HG03095 (cell line): ENCODE measurements around the gene ARMC3.
A peak's percentile ranks its signal among the peaks of the same experiment; 100 is the strongest.
"Not testable (repeated sequence)": the region's sequence is repeated elsewhere in the genome, so short reads cannot be mapped to it uniquely, and the experiment has no call there.

Experiments
- ATAC-seq: cut with Tn5 transposase; IDR thresholded peaks from one replicate; pipeline ENCODE4 v1.9.1; 2021; ENCODE audit warnings: moderate library complexity; ENCODE audit not compliant: unreplicated experiment

ARMC3 gene

DNA sequence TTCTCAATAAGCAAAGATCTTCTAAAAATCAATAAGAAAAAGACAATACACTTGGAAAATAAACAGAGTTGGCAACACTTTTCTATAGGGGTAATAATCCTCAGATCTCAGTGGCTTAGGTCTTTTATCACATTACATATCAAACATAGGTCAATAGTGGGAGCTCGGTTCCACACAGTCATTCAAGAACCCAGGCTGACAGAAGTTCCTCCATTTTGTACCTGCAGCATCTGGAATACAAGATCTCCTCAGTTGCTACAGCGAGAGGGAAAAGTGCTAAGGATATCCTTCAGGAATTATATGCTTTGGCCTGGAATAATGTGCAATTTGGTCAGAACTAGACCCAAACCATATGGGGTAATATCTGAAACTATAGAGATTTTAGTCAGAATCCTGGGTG, 112.1 kb downstream of the ARMC3 start:
- no peak for ATAC-seq

DNA sequence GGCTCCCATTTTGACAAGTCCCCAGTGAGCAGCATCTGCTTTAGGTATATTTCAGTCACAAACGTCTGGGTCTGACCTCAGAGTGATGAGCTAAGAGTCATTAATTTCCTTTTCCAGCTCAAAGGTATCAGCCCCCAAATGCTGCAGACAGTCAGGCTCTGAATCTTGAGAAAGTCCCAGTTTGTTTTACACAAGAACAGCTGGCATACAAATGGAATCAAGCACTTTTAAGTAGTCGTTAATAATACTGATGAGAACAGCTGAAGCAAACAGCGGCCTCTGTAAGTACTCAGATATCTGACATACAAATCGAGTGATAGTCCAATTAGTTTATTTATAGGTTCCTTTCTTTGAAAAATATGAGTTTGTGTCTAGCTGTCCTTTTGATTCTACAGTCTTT, 118.2 kb downstream of the ARMC3 start:
- no peak for ATAC-seq

GRCh38 chr10:23047201-23048050, 119.6 kb downstream of the ARMC3 start:
- no peak for ATAC-seq

DNA sequence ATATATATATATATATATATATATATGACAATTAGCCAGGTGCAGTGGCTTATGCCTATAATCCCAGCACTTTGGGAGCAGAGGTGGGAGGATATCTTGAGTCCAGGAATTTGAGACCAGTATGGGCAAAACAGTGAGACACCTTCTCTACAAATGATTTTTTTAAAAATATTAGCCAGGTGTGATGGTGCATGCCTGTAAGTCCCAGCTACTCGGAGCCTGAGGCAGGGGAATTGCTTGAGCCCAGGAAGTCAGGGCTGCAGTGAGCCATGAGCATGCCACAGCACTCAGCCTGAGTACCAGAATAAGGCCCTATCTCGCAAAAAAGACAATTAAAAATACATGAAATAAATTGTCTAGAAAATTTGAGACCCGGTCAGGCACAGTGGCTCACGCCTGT, 120.3 kb downstream of the ARMC3 start:
- no peak for ATAC-seq

GRCh38 chr10:23051278-23051677, 123.4 kb downstream of the ARMC3 start:
- ATAC-seq = no peak

- no peak for ATAC-seq
These were observed 124.0 kb downstream of the ARMC3 start for GRCh38 chr10:23051855-23052331.

GRCh38 chr10:23053036-23053435, 125.2 kb downstream of the ARMC3 start:
- ATAC-seq = no peak

- no peak for ATAC-seq
These were observed 127.8 kb downstream of the ARMC3 start for GRCh38 chr10:23055424-23056185.

GRCh38 chr10:23056186-23056579, 128.3 kb downstream of the ARMC3 start:
- no peak for ATAC-seq

- no peak for ATAC-seq
These were observed 130.5 kb downstream of the ARMC3 start for GRCh38 chr10:23058366-23058765.

- no peak for ATAC-seq
These were observed 133.1 kb downstream of the ARMC3 start for GRCh38 chr10:23060918-23061317.

- ATAC-seq = no peak
These were observed 135.5 kb downstream of the ARMC3 start for GRCh38 chr10:23063045-23063972.

- no peak for ATAC-seq
These were observed 136.3 kb downstream of the ARMC3 start for GRCh38 chr10:23063973-23064812.

GRCh38 chr10:23064813-23065114, 136.9 kb downstream of the ARMC3 start:
- not testable (repeated sequence) for ATAC-seq

DNA sequence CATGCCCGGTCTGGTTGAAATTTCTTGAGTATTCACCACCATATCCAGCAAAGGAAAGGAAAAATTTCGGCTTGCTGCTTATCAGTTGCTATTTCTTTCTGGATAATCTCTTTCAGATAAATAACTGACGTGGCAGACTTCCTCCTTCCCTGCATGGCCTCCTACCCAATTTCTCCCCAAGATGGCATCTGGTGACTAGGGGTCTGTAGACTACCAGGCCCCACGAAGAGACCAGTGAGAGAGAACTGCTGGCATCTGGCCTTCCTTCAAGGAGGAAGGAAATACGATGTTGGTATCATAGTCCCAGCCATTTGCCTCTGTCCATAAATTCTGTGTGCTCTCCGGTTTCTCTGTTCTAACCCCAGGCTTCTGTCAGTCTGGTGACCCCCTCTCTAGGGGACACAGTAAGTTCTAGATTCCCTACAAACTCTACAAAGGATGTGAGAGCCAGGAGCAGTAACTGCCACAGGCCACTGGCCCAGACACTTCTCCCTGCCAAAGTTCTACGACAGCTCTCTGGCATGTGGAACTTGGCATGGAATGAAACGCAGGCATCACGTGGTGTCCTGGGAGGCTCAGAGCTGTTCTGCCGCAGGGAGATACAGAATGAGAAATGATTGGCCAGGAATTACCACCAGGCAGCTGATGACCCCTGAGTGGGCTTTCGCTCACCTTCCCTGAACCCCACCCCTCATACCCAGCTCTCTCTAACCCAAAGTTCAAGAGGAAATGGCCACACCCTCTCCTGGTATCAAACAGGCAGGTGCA, 137.5 kb downstream of the ARMC3 start:
- no peak for ATAC-seq

DNA sequence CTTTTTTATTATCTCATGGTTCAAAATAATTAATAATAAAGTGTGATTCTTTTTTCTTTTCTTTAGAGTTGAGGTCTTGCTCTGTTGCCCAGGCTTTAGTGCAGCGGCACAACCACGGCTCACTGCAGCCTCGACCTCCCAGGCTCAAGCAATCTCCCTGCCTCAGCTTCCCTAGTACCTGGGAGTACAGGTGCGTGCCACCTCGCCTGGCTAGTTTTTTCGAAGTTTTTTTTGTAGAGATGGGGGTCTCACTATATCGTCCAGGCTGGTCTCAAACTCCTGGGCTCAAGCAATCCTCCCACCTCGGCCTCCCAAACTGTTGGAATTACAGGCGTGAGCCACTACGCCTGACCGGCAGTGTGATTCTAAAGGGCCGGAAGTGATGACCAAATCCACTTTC, 139.5 kb downstream of the ARMC3 start:
- no peak for ATAC-seq

GRCh38 chr10:23067939-23068775, 140.3 kb downstream of the ARMC3 start:
- ATAC-seq = peak; percentile 40

DNA sequence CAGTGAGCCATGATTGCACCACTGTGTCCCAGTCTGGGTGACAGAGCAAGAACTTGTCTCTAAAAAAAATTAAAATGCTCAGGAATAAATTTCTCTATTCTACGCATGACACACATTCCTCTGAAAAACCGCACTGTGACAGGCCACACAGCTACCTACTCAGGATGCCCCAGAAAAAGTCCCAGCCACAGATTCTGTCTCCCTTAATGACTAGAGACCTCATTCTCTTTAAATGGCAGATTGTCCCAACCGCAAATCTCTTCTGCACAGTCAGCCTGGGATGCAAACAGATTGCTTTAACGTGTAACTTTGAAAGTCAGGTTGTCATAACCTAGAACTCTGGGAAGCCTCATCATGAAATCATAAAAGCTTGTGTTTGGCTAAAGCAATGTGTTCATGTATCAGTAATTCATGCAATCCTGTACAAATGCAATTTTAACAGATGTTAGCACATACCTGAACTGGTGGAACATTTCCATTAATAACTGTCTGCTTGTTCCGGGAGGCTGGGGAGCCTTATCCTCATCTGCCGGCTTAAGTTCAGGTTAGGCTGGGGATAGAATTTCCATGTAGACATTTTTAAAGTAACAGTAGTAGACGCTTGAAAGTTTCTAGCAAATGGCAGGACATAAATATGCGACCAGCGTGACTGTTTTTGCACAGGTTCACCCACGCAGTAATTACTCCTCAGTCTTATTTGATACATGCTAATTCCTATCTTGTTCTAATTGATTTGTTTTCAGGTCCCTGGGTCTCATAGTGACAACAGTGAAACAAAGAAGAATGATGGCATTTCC, 141.4 kb downstream of the ARMC3 start:
- ATAC-seq = no peak
